GM18858 (cell line): ENCODE measurements around the gene OR8U1.
"Not testable (repeated sequence)": the region's sequence is repeated elsewhere in the genome, so short reads cannot be mapped to it uniquely, and the experiment has no call there.

ENCODE experiments used
- ATAC-seq: cut with Tn5 transposase; IDR thresholded peaks from one replicate; pipeline ENCODE4 v1.9.1; 2021; ENCODE audit not compliant: unreplicated experiment

OR8U1 gene

GRCh38 chr11:56375324-56375723 lies at the start of gene OR8U1:
Gene OR8U1 (plus strand): TSS chr11:56375624. CDS start chr11:56375624, 0 bp downstream.
- ATAC-seq, result no peak

GRCh38 chr11:56331861-56332491 lies 43.4 kb upstream of the OR8U1 start:
- no peak for ATAC-seq

DNA sequence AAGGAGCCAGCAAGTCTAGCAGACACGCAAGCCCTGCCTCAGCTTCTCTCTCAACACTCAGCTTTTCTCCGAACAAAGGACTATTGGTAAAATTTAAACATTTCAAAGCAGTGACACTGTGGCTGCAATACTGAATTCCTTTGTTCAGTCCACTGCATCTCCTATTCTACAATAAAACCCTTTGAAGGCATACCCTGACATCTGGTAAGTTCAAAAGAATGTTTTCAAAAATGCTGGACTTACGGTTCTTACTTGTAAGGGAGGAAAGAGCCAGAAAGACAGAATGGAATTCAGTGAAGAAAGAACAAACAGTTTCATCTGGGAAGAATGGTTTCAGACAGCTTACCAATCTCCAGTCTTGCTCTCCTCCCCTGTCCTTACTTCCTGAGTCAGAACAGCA lies 42.3 kb upstream of the OR8U1 start:
- no peak for ATAC-seq

GRCh38 chr11:56340289-56340688 lies 35.1 kb upstream of the OR8U1 start:
- no peak for ATAC-seq

DNA sequence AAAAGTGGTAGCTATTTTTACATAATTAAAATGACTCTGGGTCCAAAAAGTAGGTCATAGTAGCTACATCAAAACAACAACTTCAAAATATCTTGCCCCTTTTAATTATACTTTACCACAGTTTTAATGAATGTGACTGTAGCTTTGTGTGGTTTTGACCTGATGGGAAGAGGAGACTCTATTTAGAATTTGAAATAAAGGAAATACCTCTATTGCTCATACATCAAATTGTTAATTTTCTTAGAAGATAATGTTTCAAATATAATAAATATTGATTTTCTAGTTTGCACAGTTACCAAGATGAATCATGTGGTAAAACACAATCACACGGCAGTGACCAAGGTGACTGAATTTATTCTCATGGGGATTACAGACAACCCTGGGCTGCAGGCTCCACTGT lies 29.7 kb upstream of the OR8U1 start, which contains the start of gene OR8K1:
Gene OR8K1 (plus strand): TSS at position 301 of the 400 bp plus-strand sequence. CDS start 0 bp downstream, at position 301.
- ATAC-seq, result no peak

- no peak for ATAC-seq
These were observed 21.4 kb upstream of the OR8U1 start, which contains the start of gene OR8J1 for GRCh38 chr11:56353991-56354390. Gene OR8J1 (plus strand): TSS chr11:56354291. CDS start chr11:56360247, 5,956 bp downstream.

GRCh38 chr11:56380120-56380519 lies 4.7 kb downstream of the OR8U1 start:
- ATAC-seq, result no peak

DNA sequence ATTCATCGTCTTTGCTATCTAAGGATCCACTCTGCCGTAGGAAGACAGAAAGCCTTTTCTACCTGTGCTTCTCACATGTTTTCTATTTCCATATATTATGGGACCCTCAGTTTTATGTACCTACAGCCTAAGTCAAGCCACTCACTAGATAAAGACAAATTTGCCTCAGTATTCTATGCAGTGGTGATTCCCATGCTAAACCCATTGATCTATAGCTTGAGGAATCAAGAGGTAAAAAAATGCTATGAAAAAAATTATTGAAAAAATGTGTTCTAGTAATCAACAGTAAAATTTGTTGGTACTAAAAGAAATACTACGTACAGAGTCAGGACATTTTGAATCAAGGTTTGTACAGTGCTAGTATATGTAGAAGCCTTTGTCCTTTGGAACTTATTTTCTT lies 19.0 kb downstream of the OR8U1 start:
- ATAC-seq, result no peak

DNA sequence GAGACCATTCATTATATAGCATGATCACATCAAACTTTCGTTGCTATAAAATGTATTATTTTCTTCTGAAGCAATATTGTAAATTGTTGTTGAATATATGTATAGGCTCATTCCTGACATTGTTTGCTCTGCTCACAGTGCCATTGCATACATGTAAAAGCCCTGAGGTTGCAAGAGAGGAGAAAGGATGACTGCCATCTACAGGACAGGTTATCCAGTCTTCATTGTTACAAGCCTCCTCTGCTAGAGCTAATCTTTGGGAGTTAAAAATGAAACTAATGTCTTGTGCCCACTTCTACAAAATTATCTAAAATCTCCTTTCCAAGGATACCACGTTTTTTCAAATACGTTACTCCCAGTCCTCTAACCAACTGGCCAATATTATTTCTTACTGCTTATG lies 20.6 kb downstream of the OR8U1 start:
- no peak for ATAC-seq

DNA sequence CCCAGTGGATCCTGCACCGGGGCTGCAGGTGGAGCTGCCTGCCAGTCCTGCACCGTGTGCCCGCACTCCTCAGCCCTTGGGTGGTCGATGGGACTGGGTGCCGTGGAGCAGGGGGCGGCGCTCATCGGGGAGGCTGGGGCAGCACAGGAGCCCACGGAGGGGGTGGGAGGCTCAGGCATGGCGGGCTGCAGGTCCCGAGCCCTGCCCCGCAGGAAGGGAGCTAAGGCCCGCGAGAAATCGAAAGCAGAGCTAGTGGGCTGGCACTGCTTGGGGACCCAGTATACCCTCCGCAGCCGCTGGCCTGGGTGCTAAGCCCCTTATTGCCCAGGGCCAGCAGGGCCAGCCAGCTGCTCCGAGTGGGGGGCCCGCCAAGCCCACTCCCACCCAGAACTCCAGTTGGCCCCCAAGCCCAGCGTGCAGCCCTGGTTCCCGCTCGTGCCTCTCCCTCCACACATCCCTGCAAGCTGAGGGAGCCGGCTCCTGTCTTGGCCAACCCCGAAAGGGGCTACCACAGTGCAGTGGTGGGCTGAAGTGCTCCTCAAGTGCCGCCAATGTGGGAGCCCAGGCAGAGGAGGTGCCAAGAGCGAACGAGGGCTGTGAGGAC lies 26.5 kb downstream of the OR8U1 start:
- ATAC-seq, result not testable (repeated sequence)

GRCh38 chr11:56404393-56404792 lies 29.0 kb downstream of the OR8U1 start:
- ATAC-seq, result no peak

DNA sequence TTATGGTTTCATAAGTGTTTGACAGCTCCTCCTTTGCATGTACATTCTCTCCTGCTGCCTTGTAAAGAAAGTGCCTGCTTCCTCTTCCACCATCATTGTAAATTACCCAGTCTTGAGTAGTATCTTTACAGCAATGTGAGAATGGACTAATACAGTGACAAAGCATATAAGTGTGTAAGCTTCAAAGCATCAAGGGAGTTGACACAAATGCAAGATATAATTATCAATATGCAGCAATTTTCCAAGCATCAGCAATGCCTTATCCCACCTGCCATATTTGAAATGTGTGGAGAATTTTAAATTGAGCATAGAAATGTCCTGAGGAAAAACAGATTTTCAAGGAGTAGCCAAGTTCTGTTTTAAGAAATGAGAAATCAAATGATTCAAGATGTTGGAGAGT lies 35.4 kb downstream of the OR8U1 start:
- no peak for ATAC-seq

- no peak for ATAC-seq
These were observed 37.0 kb downstream of the OR8U1 start, which contains the start of gene OR5AL1 for GRCh38 chr11:56412396-56412795. Gene OR5AL1 (plus strand): TSS chr11:56412696.
